ENCODE data around the gene TPST1. TPM values are rescaled to one million over a fixed set of nuclear protein-coding genes. Genes with fewer than 3 reads are reported as not detected.
A peak's percentile ranks its signal among the peaks of the same experiment; 100 is the strongest.

Gene TPST1
- total RNA-seq, 1 donor = 137 TPM

GRCh38 chr7:66163186-66163610 is 41.9 kb upstream of the TPST1 start:
- H3K9me3 ChIP-seq (ENCODE audit: low read depth, low read length) = no peaks in the 10 kb centered on the region
- H3K4me3 ChIP-seq (ENCODE audit: insufficient read depth, low read length) = no peak overlapping the region
- no peak for DNase-seq (ENCODE audit: insufficient read length, low spot score, missing footprints)
- no peaks in the 10 kb centered on the region for H3K27me3 ChIP-seq (ENCODE audit: insufficient read depth, low read length)
- H3K27ac ChIP-seq (ENCODE audit: low read depth, low read length) = no peak overlapping the region
- no peak for TF ChIP-seq CTCF (IDR thresholded peaks at IDR 0.05; ENCODE audit: extremely low read depth, low read depth, low read length)
- H2AFZ ChIP-seq (ENCODE audit: low read length) = no peak overlapping the region
- H3K79me2 ChIP-seq (ENCODE audit: insufficient read depth, low read length) = no peaks in the 10 kb centered on the region
- peaks cover 5% of the 10 kb centered on the region for H3K36me3 ChIP-seq (ENCODE audit: insufficient read depth, low read length)
- peaks cover 2% of the 10 kb centered on the region for H3K4me1 ChIP-seq (ENCODE audit: insufficient read depth, low read length)
- H3K4me2 ChIP-seq (ENCODE audit: insufficient read depth, low read length) = no peak overlapping the region
- no peaks in the 10 kb centered on the region for H4K20me1 ChIP-seq (ENCODE audit: insufficient read depth, low read length)

GRCh38 chr7:66164356-66164755 is 40.8 kb upstream of the TPST1 start:
- no peak overlapping the region for H3K4me3 ChIP-seq (ENCODE audit: insufficient read depth, low read length)
- no peak overlapping the region for H3K27ac ChIP-seq (ENCODE audit: low read depth, low read length)
- no peak for DNase-seq (ENCODE audit: insufficient read length, low spot score, missing footprints)
- peaks cover 2% of the 10 kb centered on the region for H3K4me1 ChIP-seq (ENCODE audit: insufficient read depth, low read length)
- no peaks in the 10 kb centered on the region for H3K27me3 ChIP-seq (ENCODE audit: insufficient read depth, low read length)
- no peak for TF ChIP-seq CTCF (IDR thresholded peaks at IDR 0.05; ENCODE audit: extremely low read depth, low read depth, low read length)
- H2AFZ ChIP-seq (ENCODE audit: low read length) = no peak overlapping the region
- H3K79me2 ChIP-seq (ENCODE audit: insufficient read depth, low read length) = no peaks in the 10 kb centered on the region
- H3K4me2 ChIP-seq (ENCODE audit: insufficient read depth, low read length) = no peak overlapping the region
- no peaks in the 10 kb centered on the region for H3K36me3 ChIP-seq (ENCODE audit: insufficient read depth, low read length)
- H3K9me3 ChIP-seq (ENCODE audit: low read depth, low read length) = no peaks in the 10 kb centered on the region
- H4K20me1 ChIP-seq (ENCODE audit: insufficient read depth, low read length) = no peaks in the 10 kb centered on the region

- Histone ChIP-seq H4K20me1 (ENCODE audit: insufficient read depth, low read length) (no peaks in the 10 kb centered on the region), H3K27ac (ENCODE audit: low read depth, low read length) (no peak overlapping the region), H2AFZ (ENCODE audit: low read length) (no peak overlapping the region), H3K4me2 (ENCODE audit: insufficient read depth, low read length) (no peak overlapping the region), H3K36me3 (ENCODE audit: insufficient read depth, low read length) (no peaks in the 10 kb centered on the region), H3K9me3 (ENCODE audit: low read depth, low read length) (no peaks in the 10 kb centered on the region), H3K27me3 (ENCODE audit: insufficient read depth, low read length) (no peaks in the 10 kb centered on the region), H3K4me3 (ENCODE audit: insufficient read depth, low read length) (no peak overlapping the region), H3K79me2 (ENCODE audit: insufficient read depth, low read length) (no peaks in the 10 kb centered on the region), H3K4me1 (ENCODE audit: insufficient read depth, low read length) (peaks cover 10% of the 10 kb centered on the region)
- TF ChIP-seq CTCF (IDR thresholded peaks at IDR 0.05; ENCODE audit: extremely low read depth, low read depth, low read length) = no peak
- DNase-seq (ENCODE audit: insufficient read length, low spot score, missing footprints) = peak; percentile 80
Measured at GRCh38 chr7:66167773-66168387, 37.3 kb upstream of the TPST1 start.

- Histone ChIP-seq H3K4me2 (ENCODE audit: insufficient read depth, low read length) (no peak overlapping the region), H3K4me1 (ENCODE audit: insufficient read depth, low read length) (peaks cover 10% of the 10 kb centered on the region), H3K9me3 (ENCODE audit: low read depth, low read length) (no peaks in the 10 kb centered on the region), H3K27me3 (ENCODE audit: insufficient read depth, low read length) (no peaks in the 10 kb centered on the region), H3K4me3 (ENCODE audit: insufficient read depth, low read length) (no peak overlapping the region), H2AFZ (ENCODE audit: low read length) (no peak overlapping the region), H3K27ac (ENCODE audit: low read depth, low read length) (no peak overlapping the region), H3K36me3 (ENCODE audit: insufficient read depth, low read length) (no peaks in the 10 kb centered on the region), H3K79me2 (ENCODE audit: insufficient read depth, low read length) (no peaks in the 10 kb centered on the region), H4K20me1 (ENCODE audit: insufficient read depth, low read length) (no peaks in the 10 kb centered on the region)
- no peak for DNase-seq (ENCODE audit: insufficient read length, low spot score, missing footprints)
- no peak for TF ChIP-seq CTCF (IDR thresholded peaks at IDR 0.05; ENCODE audit: extremely low read depth, low read depth, low read length)
Measured at GRCh38 chr7:66169616-66170015, 35.5 kb upstream of the TPST1 start.

All from osteoblast (primary cell).